Measurements from ENCODE around the gene ATP2A2. TPM values are rescaled to one million over a fixed set of nuclear protein-coding genes. Genes with fewer than 3 reads are reported as not detected.

ATP2A2 gene
- total and polyA plus RNA-seq, 4 donors, result 20.9 to 198 (median 67.6) TPM

DNA sequence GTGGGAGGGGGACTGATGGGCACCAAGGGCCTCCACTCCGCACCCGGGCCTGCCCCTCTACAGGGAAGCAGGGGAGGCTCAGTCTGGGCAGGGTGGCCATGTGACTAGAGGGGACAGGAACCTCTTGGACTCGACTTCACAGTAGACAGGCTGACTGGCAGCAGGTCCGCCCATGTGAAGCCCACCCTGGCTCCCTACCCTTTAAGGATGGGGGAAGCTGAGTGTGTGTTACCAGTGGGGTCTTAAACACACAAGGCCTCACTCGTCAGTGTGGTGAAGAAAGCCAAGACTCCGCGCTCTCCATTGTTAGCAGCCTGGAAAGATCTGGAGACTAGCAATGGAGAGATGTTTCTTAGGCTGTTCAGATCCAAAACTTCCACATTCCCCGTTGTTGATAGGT, 70.1 kb downstream of the ATP2A2 start (continued):
- no peak for TF ChIP-seq NR2F2 (IDR thresholded peaks at IDR 0.05)
- no peak for TF ChIP-seq YY1 (IDR thresholded peaks at IDR 0.05)
- no peak for TF ChIP-seq JUND (IDR thresholded peaks at IDR 0.05)

DNA sequence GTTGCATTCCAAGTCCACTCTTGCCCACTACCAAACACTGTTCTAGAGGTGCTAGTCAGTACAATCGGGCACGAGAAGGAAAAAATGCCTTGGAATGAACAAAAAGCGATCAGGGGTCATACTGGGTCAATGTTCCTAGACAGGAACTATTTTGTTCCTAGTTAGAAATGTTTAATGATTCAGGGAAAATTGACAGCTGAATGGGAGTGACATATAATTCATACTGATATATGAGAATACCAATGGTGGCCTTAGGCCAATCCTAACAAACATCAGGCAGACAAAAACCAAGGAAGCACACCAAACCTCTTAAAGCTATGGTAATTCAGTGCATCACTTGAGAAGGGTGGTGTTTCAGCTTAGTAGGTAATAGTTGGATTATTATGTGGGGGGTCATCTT, 71.4 kb downstream of the ATP2A2 start:
- 69% methylated on average over 3 of the region's 3 CpGs for WGBS
- H3K4me3 ChIP-seq (ENCODE audit: low read depth in 1 of 3, low read length in 3 of 3), result no peak overlapping the region
- no peak overlapping the region for H3K27ac ChIP-seq (ENCODE audit: low read depth in 1 of 2, low read length in 2 of 2)
- H3K36me3 ChIP-seq (ENCODE audit: control insufficient read depth in 4 of 4, insufficient read depth in 3 of 4, low read depth in 1 of 4, low read length in 3 of 4), result peaks cover 7 to 38% (median 26%) of the 10 kb centered on the region in 4 donors
- no peak overlapping the region for H3K9ac ChIP-seq (ENCODE audit: low read depth in 1 of 2, low read length in 2 of 2)
- H3K4me1 ChIP-seq (ENCODE audit: control insufficient read depth in 4 of 4, insufficient read depth in 4 of 4, low read length in 3 of 4), result no peaks in the 10 kb centered on the region
- no peaks in the 10 kb centered on the region for H3K9me3 ChIP-seq (ENCODE audit: control insufficient read depth in 4 of 4, low read length in 3 of 4)
- TF ChIP-seq, protein P1, sequence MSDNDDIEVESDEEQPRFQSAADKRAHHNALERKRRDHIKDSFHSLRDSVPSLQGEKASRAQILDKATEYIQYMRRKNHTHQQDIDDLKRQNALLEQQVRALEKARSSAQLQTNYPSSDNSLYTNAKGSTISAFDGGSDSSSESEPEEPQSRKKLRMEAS (IDR thresholded peaks at IDR 0.05), result no peak
- TF ChIP-seq SP1 (IDR thresholded peaks at IDR 0.05) (no peak), RXRA (IDR thresholded peaks at IDR 0.05) (no peak), FOXA1 (IDR thresholded peaks at IDR 0.05) (no peak), RAD21 (IDR thresholded peaks at IDR 0.05) (no peak), FOXA2 (IDR thresholded peaks at IDR 0.05) (no peak)
- TF ChIP-seq, protein P2, sequence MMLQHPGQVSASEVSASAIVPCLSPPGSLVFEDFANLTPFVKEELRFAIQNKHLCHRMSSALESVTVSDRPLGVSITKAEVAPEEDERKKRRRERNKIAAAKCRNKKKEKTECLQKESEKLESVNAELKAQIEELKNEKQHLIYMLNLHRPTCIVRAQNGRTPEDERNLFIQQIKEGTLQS (IDR thresholded peaks at IDR 0.05), result no peak
- TF ChIP-seq, protein P3, sequence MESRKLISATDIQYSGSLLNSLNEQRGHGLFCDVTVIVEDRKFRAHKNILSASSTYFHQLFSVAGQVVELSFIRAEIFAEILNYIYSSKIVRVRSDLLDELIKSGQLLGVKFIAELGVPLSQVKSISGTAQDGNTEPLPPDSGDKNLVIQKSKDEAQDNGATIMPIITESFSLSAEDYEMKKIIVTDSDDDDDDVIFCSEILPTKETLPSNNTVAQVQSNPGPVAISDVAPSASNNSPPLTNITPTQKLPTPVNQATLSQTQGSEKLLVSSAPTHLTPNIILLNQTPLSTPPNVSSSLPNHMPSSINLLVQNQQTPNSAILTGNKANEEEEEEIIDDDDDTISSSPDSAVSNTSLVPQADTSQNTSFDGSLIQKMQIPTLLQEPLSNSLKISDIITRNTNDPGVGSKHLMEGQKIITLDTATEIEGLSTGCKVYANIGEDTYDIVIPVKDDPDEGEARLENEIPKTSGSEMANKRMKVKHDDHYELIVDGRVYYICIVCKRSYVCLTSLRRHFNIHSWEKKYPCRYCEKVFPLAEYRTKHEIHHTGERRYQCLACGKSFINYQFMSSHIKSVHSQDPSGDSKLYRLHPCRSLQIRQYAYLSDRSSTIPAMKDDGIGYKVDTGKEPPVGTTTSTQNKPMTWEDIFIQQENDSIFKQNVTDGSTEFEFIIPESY (IDR thresholded peaks at IDR 0.05), result no peak
- no peak for DNase-seq (ENCODE audit: low spot score)
- H3K27me3 ChIP-seq (ENCODE audit: control insufficient read depth in 4 of 4, insufficient read depth in 4 of 4, low read length in 3 of 4), result no peaks in the 10 kb centered on the region

DNA sequence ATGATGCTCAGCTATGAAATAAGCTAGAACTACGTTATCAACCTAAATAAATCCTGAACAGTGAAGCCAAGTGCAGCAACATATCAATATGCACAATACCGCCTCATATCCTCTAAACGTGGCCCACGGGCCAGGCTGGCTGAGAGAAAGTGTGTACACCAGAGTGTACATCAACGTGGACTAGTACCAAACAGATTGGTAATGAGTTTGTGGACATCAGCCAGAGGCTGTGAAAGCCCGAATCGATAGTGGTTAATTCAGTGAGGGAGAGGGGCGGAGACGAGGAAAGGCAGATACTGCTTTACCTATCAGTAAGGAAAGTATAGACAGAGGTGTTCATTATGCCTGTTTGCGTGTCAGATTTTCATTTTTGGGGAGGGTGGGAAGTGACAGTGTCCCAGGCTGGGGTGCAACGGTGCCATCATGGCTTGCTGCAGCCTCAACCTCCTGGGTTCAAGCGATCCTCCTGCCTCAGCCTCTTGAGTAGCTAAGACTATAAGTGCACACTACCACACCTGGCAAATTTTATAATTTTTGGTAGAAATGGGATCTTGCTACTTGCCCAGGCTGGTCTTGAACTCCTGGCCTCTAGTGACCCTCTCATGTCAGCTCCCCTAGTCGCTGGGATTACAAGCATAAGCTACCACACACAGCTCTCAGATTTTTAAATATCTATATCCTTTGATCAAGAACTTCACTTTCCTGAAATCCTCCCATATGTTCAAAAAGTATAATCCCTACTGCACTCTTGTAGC, 72.3 kb downstream of the ATP2A2 start:
- no peaks in the 10 kb centered on the region for H3K27me3 ChIP-seq (ENCODE audit: control insufficient read depth in 4 of 4, insufficient read depth in 4 of 4, low read length in 3 of 4)
- WGBS, result 70% methylated on average over 13 of the region's 13 CpGs
- H3K4me3 ChIP-seq (ENCODE audit: low read depth in 1 of 3, low read length in 3 of 3), result no peak overlapping the region
- peaks cover 3 to 28% (median 16%) of the 10 kb centered on the region in 4 donors for H3K36me3 ChIP-seq (ENCODE audit: control insufficient read depth in 4 of 4, insufficient read depth in 3 of 4, low read depth in 1 of 4, low read length in 3 of 4)
- H3K9ac ChIP-seq (ENCODE audit: low read depth in 1 of 2, low read length in 2 of 2), result no peak overlapping the region
- H3K4me1 ChIP-seq (ENCODE audit: control insufficient read depth in 4 of 4, insufficient read depth in 4 of 4, low read length in 3 of 4), result no peaks in the 10 kb centered on the region
- H3K9me3 ChIP-seq (ENCODE audit: control insufficient read depth in 4 of 4, low read length in 3 of 4), result no peaks in the 10 kb centered on the region
- H3K27ac ChIP-seq (ENCODE audit: low read depth in 1 of 2, low read length in 2 of 2), result no peak overlapping the region
- DNase-seq (ENCODE audit: low spot score), result no peak
- TF ChIP-seq, protein P1 (IDR thresholded peaks at IDR 0.05), result no peak
- TF ChIP-seq, protein P3 (IDR thresholded peaks at IDR 0.05), result no peak
- TF ChIP-seq JUND (IDR thresholded peaks at IDR 0.05) (no peak), FOXA1 (IDR thresholded peaks at IDR 0.05) (no peak), YY1 (IDR thresholded peaks at IDR 0.05) (no peak), HNF4G (IDR thresholded peaks at IDR 0.05) (no peak), SP1 (IDR thresholded peaks at IDR 0.05) (no peak), TAF1 (conservative IDR thresholded peaks at IDR 0.05) (no peak), RXRA (IDR thresholded peaks at IDR 0.05) (no peak)
- TF ChIP-seq, protein P4, sequence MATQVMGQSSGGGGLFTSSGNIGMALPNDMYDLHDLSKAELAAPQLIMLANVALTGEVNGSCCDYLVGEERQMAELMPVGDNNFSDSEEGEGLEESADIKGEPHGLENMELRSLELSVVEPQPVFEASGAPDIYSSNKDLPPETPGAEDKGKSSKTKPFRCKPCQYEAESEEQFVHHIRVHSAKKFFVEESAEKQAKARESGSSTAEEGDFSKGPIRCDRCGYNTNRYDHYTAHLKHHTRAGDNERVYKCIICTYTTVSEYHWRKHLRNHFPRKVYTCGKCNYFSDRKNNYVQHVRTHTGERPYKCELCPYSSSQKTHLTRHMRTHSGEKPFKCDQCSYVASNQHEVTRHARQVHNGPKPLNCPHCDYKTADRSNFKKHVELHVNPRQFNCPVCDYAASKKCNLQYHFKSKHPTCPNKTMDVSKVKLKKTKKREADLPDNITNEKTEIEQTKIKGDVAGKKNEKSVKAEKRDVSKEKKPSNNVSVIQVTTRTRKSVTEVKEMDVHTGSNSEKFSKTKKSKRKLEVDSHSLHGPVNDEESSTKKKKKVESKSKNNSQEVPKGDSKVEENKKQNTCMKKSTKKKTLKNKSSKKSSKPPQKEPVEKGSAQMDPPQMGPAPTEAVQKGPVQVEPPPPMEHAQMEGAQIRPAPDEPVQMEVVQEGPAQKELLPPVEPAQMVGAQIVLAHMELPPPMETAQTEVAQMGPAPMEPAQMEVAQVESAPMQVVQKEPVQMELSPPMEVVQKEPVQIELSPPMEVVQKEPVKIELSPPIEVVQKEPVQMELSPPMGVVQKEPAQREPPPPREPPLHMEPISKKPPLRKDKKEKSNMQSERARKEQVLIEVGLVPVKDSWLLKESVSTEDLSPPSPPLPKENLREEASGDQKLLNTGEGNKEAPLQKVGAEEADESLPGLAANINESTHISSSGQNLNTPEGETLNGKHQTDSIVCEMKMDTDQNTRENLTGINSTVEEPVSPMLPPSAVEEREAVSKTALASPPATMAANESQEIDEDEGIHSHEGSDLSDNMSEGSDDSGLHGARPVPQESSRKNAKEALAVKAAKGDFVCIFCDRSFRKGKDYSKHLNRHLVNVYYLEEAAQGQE (IDR thresholded peaks at IDR 0.05), result no peak
- TF ChIP-seq, protein P5, sequence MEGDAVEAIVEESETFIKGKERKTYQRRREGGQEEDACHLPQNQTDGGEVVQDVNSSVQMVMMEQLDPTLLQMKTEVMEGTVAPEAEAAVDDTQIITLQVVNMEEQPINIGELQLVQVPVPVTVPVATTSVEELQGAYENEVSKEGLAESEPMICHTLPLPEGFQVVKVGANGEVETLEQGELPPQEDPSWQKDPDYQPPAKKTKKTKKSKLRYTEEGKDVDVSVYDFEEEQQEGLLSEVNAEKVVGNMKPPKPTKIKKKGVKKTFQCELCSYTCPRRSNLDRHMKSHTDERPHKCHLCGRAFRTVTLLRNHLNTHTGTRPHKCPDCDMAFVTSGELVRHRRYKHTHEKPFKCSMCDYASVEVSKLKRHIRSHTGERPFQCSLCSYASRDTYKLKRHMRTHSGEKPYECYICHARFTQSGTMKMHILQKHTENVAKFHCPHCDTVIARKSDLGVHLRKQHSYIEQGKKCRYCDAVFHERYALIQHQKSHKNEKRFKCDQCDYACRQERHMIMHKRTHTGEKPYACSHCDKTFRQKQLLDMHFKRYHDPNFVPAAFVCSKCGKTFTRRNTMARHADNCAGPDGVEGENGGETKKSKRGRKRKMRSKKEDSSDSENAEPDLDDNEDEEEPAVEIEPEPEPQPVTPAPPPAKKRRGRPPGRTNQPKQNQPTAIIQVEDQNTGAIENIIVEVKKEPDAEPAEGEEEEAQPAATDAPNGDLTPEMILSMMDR (IDR thresholded peaks at IDR 0.05; ENCODE audit: low read depth, low read length, missing input control), result no peak
- TF ChIP-seq, protein P2 (IDR thresholded peaks at IDR 0.05), result no peak

Measured in liver (tissue), 9 donors.